ENCODE measurements around the gene ZFP3.
"Not testable (repeated sequence)": the region's sequence is repeated elsewhere in the genome, so short reads cannot be mapped to it uniquely, and the experiment has no call there.

ZFP3 gene

DNA sequence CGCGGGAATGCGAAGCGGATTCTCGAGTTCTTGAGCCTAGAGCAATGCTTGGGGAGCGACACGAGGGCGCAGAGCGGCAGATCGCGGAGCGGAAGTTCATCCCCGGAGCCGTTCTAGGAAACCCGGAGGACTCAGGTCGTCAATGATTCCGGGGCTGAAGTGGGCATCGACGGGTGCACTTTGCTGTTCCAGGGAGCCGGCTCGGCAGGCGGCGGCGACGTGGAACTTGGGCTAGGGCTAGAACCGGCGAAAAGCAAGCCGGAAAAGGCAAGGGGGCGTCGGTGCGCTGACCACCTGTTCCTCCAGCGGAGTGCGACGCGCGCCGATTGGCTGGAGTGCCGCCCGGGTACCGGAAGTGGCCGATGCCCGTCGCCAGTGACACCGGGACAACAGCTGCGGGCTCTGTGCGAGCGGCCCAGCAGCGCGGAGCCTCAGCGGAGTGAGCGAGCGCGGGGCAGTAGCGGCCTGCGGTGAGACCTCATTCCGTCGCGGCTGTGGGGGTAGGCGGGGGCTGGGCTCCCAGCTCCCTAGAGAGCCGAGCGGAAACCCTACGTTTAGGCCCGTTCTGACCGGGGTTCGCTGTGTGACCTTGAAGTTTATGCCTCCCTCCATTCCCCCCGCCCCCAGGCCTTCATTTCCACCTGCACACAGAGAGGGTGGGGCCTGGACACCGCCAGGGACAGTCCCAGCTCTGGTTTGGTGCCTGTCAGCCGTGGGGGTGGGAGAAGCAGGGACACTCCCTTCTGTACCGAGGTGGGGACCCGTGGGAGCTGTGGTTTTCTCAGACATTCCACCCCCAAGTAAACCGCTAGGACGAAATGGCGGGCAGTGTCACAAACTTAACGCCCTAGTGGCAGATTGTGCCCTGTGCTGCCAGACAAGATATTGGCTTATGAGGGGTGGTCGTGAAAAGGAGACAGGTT lies at the start of gene ZFP3:
Gene ZFP3, plus strand, starts transcription at position 362 of the 923 bp plus-strand sequence. CDS start 13,038 bp downstream, outside the sequence.
- DNase-seq = peak; percentile 75

DNA sequence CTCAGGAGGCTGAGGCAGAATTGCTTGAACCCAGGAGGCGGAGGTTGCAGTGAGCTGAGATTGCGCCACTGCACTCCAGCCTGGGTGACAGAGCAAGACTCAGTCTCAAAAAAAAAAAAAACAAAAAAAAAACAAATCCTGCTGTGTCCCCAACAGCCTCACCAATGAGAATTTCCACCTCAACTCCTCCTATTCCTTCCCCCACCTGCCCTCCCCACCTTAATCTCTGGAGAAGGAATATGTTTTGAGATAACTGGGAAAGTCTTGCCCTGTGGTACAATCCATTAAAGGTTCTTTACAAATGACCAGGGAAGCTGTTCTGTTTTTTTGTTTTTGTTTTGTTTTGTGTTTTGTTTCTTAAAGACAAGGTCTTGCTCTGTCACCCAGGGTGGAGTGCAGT lies 48.1 kb upstream of the ZFP3 start:
- not testable (repeated sequence) for DNase-seq

DNA sequence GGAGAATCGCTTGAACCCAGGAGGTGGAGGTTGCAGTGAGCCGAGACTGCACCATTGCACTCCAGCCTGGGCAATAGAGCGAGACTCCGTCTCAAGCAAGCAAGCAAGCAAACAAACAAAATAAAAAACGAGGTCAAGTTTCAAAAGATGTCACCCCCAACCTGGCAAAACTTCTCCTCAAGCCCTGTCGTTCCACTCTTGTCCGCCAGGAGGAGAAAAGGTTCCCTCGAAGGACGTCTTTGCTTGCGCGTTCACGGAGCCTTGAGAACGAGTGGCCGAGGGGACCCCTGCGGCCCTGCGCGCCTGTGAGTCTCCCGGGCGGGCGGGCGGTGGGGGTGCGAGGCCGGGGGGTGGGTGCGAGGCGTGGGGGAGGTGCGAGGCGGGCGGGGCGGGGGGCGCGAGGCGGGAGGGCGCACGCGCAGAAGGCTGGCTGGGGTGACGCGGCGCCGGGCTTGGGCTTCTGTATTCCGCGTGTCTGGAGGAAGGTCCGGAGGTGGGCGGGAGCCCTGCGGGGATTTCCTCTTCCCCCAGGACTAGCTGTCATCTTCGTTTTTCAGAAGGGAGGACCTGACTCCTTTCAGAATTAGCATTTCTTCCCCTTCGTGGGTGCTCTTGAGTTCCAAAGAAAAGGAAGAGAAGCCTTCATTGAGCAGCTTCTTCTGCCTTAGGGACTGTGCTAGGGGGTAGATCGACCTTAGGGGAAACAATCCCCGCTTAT lies 46.7 kb upstream of the ZFP3 start:
- DNase-seq = peak; percentile 61

DNA sequence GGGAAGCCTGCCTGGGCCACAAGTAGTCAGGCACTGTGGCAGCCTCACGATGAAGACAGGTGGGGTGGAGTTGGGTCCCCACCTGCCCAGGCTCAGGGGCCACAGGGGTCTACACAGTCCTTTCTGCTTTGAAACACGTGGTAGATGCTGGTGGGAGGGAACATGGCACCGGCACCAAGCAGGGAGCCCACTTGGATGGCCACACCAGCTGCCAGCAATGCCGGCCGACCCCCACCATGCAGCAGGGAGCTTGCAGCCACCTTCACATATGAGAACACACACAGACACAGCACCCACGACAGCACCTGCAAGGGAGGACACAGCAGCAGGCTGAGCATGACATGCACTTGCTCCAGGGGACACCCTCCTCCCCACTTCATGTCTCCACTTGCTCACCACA lies 45.4 kb upstream of the ZFP3 start:
- no peak for DNase-seq

DNA sequence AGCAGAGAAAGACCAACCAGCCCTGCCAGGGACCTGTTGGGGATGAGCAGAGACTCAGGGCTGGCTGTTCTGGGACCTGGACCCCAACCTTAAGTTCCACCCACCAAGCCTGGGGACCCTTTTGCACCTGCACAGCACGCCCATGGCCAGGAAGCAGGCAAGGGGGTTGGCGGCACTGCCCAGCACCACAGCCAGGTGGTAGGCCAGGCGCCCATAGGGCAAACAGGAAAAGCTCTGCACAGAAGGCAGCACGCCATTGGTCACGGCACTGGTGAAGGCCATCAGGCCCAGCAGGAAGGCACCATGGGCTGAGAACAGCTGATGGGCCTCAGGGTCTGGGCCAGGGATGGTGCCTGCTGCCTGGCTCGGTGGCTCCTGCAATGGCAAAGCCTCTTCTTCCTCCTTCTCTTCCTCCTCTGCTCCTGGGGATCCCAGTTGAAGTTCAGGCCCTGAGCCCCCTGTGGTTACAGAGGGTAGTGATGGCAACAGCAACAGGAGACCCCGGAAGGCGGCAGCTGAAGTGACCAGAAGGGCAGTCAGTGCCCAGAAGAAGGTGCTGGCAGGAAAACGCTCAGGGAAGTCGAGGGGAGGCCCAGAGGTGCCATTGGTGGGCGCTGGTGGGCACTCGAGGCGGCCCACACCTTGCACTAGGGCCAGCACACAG lies 44.8 kb upstream of the ZFP3 start:
- DNase-seq = no peak

DNA sequence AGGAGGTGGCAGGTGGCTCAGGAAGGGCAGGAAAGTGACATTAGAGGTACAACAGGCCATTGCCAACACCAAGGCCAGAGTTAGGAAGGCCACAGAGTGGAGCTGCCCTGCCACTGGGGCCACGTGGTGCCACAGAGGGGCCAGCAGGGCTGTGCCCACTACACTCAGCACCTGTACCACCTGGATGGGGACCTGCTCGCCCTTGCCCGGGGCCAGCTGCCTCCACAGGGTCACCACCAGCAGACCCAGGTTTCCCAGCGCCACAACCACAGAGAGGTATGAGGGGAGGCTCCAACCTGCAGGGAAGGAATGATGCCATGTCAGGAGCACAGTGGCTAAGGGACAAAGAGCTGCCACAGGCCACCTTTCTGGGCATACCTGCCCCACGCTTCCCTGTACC lies 44.2 kb upstream of the ZFP3 start:
- DNase-seq = no peak

DNA sequence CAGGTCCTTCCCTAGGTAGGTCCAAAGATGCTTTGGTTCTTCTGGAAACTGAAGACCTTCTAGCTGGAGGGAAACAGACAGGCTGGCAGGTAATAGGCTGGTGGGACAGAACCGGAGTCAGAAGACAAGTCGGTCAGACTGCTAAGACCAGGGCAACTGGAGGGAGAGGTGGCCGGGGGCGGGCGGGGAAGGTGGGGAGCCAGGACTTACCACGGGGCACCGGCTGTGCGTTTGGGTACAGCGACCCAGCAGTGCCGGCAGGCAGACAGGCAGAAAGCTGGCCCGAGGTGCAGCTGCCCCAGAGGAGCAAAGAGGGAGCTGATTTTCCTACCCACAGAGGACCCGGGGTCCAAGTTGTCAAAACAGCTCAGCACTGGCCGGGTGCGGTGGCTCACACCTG lies 43.6 kb upstream of the ZFP3 start:
- DNase-seq = no peak

DNA sequence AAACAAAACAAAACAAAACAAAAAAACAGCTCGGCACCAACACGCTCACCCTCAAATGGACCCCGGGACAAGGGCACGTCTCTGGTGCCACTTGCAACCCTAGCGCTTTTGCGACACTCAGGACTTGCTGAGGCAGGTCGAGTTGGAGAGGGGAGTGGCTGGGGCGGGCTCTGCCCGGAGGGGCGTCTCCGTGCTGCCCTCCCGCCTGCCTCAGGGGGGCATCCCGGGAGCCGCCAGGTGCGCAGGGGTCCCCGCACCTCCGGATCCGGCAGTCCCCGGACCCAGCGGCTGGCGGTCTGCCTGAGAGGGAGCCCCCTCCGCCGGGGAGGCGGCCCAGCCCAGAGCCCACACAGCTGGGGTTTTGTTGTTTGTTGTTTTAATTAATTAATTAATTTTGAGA lies 43.0 kb upstream of the ZFP3 start, which contains the start of gene SLC52A1:
Gene SLC52A1, minus strand, starts transcription at position 112 of the 400 bp plus-strand sequence. CDS start 820 bp downstream, outside the sequence.
- no peak for DNase-seq

DNA sequence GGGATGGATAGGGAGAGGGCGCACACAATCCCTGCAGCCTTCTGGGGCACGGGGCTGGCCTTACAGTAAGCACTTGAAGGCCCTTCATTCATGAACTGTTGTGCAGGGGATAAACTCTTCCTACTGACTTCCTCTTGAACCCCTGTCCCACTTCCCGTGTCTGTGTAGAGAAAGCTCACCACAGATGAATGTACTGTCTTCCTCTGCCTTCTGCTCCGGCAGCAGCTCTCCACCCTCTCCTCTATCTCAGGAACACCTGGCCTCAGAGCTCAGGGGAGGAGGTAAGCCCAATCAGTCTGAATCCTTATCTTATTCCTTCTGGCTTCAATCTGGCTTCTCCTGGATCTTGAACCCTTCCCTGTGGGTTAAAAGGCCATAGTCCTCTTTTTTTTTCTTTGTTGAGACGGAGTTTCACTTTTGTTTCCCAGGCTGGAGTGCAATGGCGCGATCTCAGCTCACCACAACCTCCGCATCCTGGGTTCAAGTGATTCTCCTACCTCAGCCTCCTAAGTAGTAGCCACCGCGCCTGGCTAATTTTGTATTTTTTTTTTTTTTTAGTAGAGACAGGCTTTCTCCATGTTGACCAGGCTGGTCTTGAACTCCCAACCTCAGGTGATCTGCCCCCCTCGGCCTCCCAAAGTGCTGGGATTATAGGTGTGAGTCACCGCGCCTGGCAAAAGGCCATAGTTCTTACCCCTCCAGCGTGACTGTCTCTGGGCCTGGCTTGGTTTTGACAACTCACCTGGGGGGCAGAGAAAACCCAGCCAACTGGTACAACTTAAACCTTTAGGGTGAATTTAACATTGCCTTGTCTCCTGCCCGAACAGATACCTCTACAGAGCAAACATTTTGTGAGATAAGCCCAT lies 35.9 kb upstream of the ZFP3 start:
- no peak for DNase-seq

DNA sequence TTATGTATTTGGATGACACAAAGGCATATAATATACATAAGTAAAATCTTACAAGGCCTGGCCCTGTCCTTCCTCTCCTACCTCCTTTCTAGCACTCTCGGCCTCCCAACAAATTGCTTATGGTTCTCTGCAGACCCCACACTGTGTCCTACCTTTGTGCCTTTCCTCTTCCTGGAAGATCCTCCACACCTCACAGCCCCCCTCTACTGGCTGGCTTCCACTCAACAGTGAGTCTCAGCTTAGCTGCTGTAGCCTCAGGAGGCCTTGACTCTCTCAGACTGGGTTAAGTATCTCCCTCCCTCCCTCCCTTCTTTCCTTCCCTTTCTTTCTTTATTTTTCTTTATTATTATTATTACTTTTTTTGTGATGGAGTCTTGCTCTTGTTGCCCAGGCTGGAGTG lies 34.7 kb upstream of the ZFP3 start:
- no peak for DNase-seq

DNA sequence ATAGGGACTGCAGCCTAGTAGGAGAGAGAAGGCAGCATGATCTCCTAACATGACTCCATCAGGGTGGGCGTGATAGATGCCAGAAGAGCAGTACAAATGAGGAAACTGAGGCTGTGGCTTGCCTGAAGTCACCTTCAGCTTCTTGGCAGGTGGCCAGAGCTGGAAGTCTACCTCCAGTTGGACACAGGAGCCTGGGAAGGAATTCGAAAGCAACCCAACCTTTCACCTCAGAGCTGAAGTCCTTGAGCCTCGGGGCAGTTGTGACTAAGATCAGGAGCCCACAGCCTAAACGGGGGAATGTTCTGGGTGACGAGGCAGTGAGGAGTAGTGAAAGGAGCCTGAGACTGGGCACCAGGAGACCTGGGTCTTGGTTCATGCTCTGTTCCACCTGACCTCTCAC lies 33.6 kb upstream of the ZFP3 start:
- no peak for DNase-seq

DNA sequence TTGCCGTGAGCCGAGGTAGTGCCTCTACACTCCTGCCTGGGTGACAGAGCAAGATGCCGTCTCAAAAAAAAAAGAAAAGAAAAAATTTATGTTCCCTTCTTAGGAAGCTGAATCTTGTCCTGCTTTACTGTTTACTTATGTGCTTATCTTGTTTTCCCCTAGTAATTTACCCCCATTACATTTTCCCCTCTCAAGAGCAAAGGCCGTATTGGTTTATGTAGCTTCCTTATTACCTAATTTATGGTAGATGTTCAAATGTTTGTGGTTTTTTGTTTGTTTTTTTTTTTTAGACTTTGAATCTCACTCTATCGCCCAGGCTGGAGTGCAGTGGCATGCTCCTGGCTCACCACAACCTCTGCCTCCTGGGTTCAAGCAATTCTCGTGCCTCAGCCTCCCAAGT lies 32.8 kb upstream of the ZFP3 start:
- no peak for DNase-seq

DNA sequence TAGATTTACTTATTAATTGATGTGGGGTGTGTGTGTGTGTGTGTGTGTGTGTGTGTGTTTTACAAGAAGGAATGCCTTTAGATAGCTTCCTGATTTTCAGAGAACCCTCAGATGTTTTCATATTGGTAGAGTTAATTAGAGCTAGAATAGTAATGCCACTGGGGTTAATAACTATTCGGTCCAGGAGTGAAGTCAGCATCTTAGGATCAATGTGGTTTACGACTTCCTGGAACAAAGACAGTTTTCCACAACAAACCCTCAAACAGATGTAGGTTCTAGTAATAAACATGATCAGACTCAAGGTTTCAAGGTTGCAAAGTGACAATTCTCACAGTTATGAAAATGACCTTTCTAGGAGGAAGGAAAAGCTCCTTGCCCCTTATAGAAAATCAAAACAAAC lies 30.8 kb upstream of the ZFP3 start:
- DNase-seq = no peak

DNA sequence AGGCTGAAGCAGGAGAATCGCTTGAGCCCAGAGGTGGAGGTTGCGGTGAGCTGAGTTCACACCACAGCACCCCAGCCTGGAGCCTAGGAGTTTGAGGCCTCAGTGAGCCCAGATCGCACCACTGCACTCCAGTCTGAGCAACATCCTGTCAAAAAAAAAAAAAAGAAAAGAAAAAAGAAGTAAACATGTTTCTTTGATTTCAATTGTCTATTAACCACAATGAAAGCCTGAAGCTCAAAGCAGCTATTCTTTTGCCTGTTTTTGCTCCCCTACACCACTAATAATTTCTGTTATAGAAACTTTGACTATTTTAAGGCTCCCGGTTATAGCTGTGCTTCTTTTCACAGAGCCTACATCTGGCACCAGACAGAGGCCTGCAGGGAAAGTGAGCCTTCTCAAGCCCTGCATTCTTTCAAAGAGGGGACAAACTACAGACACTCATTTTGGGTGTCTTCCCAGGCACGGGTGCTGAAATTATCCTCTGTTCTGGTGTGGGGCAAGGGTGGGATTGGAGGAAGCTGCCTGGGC lies 28.9 kb upstream of the ZFP3 start:
- DNase-seq = no peak

DNA sequence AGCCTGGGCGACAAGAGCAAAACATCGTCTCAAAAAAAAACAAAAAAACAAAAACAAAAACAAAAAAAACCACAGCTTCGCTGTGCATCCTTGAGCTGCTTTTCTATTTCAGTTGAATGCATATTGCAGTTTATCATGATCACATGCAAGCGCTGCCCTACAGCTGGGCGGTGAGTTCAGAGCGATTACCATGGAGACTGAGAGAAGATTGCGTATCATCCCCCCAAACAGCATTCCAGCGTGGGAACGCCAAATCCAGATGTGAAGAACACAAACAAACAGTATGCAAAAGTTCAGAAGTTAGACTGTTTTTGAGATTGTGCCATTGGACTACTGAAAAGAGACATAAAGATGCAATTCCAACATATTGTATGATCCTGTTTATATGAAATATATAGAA lies 28.0 kb upstream of the ZFP3 start:
- DNase-seq = no peak

DNA sequence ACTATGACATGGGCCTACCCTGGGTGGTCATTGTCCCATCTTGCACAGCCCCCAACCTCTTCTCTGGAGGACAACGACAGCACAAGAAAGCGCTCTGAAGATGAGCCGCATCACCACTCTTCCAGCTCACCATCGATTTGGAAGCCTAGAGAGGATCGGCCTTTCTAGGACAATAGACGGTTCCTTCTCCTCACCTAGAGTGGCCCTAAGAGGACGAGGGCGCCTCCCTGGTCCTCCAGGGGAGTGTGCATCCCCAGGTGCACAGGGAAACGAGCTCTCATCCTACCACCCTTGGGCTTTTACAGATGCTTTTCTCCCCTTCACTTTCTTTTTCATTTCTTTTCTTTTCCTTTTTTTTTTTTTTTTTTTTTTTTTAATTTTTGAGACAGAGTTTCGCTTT lies 22.7 kb upstream of the ZFP3 start:
- no peak for DNase-seq

DNA sequence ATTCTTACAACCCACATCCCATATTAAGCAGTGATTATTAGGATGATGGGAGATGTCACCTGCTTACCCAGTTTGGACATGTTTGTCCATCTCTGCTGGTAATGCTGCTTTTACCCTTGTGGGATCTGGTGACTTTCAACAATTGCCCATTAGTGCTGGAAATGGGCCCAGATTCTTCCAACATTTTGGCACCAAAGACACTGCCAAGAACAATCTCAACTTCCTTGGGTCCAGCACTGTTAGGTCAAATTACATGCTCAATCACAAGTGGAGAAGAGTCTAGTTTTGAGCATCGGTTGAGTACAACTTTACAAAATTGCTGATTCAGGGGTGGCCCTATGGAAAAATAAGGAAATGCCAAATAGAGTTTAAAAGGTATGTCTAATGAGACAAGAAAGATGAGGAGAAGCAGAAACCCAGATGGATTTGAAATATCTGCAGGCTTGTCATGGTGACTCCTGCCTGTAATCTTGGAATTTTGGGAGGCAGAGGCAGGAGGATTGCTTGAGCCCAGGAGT lies 13.0 kb upstream of the ZFP3 start:
- no peak for DNase-seq

DNA sequence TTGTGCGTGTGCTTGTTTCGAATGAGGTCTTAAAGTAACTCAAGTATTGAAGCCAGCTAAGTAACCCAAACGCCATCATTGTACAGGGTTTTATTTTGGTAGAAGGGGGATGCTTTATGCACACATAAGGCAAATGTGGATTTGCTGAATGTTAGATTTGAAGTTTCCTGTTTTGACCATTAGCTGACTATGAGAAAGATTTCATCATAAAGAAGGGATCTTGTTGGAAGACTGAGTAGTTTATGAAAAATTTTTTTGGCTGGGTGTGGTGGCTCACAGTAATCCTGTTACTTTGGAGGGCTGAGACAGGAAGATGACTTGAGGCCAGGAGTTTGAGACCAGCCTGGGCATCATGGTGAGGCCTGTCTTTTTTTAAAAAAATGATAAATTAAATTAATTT lies 10.0 kb upstream of the ZFP3 start:
- DNase-seq = no peak

DNA sequence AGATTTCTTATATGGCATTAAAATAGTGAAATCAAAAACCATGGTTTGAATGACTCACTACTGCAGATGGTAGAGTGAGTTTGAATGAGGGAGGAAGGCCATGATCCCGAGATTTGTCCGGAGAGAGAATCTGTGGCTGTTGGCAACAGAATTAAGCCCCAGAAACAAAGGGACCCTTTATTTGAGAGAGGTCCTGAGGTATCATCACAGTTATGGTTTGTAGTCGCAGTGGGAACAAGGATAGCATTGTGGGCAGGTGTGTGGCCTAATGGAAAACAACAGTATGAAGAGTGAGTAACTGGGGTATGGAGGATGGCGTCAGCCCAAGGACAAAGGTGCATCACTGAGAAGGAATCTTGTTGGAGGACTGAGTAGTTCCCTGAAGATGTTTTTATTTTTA lies 8.5 kb upstream of the ZFP3 start:
- no peak for DNase-seq

DNA sequence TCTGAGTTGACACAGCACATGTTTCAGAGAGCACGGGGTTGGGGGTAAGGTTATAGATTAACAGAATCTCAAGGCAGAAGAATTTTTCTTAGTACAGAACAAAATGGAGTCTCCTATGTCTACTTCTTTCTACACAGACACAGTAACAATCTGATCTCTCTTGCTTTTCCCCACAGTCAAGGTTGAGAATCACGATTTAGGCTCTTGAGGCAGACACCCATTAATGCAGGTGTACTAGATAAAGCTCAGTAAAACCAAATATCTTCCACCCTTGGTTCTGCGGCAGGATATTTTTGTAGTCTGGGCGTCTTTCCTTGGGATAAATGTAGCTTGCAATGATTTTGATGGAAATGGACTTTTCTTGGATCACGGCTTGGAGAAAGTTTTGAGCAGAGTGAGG lies 2.8 kb upstream of the ZFP3 start:
- DNase-seq = not testable (repeated sequence)

DNA sequence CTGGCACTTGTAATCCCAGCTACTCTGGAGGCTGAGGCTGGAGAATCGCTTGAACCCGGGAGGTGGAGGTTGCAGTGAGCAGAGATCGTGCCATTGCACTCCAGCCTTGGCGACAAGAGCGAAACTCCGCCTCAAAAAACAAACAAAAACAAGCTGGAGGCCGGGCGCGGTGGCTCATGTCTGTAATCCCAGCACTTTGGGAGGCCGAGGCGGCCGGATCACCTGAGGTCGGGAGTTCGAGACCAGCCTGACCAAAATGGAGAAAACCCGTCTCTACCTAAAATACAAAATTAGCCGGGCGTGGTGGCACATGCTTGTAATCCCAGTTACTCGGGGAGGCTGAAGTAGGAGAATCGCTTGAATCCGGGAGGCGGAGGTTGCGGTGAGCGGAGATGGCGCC lies 992 bp upstream of the ZFP3 start:
- DNase-seq = not testable (repeated sequence)

DNA sequence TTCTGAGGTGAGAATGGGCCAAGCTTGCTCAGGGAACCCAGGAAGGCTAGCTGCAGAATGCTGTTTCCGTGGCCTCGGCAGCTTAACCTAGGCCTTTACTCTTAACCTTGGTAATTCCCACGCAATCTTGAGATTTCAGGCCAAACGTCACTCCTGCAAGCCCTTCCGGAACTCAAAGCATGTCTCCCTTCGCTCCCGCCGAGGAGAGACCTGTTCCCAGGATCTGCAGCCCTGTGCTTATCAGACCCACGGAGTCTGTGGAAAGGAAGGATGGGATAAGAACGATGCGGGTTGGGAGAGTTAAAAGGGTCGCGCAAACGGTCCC lies 524 bp upstream of the ZFP3 start:
- no peak for DNase-seq
